Measurements from ENCODE around the gene CCDC91. TPM values are rescaled to one million over a fixed set of nuclear protein-coding genes. Genes with fewer than 3 reads are reported as not detected.
A peak's percentile ranks its signal among the peaks of the same experiment; 100 is the strongest.

CCDC91 gene
- total RNA-seq, 2 donors from 2014 or later, result 62.5 to 65.3 TPM

DNA sequence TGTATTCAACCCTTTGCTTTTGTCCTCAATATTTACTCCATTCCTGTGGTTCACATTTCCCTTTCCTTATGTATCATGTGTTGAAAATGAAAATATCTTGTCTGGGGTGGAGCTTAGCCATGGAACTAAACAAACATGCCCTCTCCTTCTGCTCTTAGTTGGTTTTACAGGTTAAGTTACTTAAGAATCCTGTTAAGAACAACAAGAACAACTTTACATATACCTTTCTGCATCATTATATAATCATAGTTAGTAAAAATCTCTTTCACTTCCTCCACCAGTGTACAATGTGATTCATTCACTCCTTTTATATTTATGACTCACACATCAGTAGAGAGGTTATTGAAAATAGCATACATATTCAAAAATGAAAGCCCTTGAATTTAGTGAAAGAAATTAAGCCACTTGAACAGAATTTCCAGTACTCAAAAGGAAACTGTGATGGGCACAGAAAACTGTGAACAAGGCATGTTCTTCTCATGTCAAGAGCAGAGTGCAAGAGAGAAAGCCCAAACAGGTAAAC lies 307.7 kb downstream of the CCDC91 start:
- no peaks in the 10 kb centered on the region for H3K9me3 ChIP-seq (ENCODE audit: control insufficient read depth, low read length, poor library complexity, severe bottlenecking)
- no peak overlapping the region for H3K27ac Mint-ChIP-seq
- H3K36me3 Mint-ChIP-seq (ENCODE audit: low read depth), result no peaks in the 10 kb centered on the region
- no peak for DNase-seq
- no peak for ATAC-seq
- no peak overlapping the region for H3K4me3 Mint-ChIP-seq
- H3K4me1 Mint-ChIP-seq, result peaks cover 2% of the 10 kb centered on the region
- no peaks in the 10 kb centered on the region for H3K27me3 Mint-ChIP-seq

DNA sequence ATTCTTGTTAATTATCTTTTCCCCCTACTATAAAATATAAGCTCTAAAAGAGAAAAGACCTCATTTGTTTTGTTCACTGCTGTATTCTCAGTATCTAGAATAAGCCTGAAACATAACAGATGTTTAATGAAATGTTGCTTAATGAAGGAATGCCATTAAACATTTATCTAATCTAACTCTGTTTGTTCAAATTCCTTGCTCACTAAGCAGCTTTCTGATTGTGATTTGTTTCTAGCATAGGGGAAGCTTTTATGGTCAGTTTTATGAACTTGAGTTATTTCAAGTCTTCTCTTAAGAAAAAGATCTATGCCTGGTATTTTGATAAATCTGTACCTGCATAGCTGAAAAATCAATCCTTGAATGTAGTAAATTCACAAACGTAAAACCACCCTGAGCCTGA lies 308.6 kb downstream of the CCDC91 start:
- ATAC-seq (no peak), DNase-seq (no peak)
- no peak overlapping the region for H3K4me3 Mint-ChIP-seq
- no peak overlapping the region for H3K27ac Mint-ChIP-seq
- H3K4me1 Mint-ChIP-seq, result peaks cover 2% of the 10 kb centered on the region
- H3K27me3 Mint-ChIP-seq, result no peaks in the 10 kb centered on the region
- H3K9me3 ChIP-seq (ENCODE audit: control insufficient read depth, low read length, poor library complexity, severe bottlenecking), result no peaks in the 10 kb centered on the region
- no peaks in the 10 kb centered on the region for H3K36me3 Mint-ChIP-seq (ENCODE audit: low read depth)

DNA sequence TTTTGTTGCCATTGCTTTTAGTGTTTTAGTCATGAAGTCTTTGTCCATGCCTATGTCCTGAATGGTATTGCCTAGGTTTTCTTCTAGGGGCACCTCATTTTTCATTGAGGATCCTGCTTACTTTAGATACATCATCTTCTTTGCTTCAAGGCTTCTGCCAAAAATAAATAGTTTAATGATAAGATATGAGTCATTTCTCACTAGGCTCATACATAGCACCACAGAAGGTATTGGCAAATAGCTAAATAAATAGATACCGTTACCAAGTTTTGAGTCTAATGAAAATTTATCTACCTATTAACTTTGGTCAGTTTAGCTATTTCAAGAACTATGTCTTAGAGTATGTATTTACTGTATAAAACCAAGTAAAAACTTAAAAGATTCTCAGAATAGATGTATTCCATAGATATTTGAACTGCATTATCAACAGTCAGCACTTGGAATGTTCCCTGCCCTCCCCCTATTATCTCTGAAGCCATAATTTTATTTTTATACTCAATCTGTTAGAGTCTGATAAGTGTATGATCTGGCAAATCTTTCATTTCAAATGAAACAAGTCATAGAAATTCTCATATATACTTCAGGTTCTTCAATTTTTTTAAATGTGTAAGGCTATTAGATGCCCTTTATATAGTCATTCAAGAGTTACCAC lies 310.2 kb downstream of the CCDC91 start:
- no peak overlapping the region for H3K27ac Mint-ChIP-seq
- H3K4me3 Mint-ChIP-seq, result no peak overlapping the region
- no peaks in the 10 kb centered on the region for H3K27me3 Mint-ChIP-seq
- DNase-seq (no peak), ATAC-seq (no peak)
- H3K36me3 Mint-ChIP-seq (ENCODE audit: low read depth), result no peaks in the 10 kb centered on the region
- no peaks in the 10 kb centered on the region for H3K9me3 ChIP-seq (ENCODE audit: control insufficient read depth, low read length, poor library complexity, severe bottlenecking)
- peaks cover 2% of the 10 kb centered on the region for H3K4me1 Mint-ChIP-seq

DNA sequence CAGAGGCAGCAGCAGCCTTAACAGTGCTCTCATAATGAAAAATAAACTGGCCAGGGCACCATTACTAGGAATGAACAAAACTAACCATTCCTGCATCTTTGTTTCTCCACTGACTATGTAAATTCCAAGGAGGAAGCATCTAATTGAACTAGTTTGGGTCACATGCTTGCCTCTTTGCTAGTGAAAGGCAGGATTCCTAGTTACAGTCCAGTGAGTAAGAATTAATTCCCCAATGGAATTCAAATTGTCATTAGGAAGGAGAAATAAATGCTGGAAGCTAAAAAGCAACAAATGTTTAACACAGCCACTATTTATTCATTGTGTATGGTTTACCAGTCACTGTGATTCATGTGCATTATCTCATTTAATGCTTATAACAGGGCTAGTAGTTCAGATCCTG lies 316.0 kb downstream of the CCDC91 start:
- peaks cover 4% of the 10 kb centered on the region for H3K36me3 Mint-ChIP-seq (ENCODE audit: low read depth)

DNA sequence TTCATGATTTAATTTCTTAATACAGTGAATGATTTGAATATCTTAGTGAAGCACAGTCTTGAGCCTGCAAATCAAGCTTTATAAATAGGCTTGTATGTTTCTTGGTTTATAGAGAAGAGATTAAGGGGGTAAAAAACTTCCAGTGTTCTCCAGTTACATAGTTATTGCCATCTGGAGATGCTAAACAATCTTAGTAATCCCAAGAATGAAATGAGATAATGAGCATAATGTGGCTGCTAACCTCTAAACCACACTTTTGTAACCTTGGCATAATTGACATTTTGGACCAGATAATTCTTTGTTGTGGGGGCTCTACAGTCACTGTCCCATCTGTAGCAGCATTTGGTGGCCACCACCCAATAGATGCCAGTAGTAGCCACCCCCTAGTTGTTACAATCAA lies 316.8 kb downstream of the CCDC91 start:
- H3K9me3 ChIP-seq (ENCODE audit: control insufficient read depth, low read length, poor library complexity, severe bottlenecking), result no peaks in the 10 kb centered on the region
- Mint-ChIP-seq H3K27ac (no peak overlapping the region), H3K4me3 (no peak overlapping the region), H3K36me3 (ENCODE audit: low read depth) (peaks cover 4% of the 10 kb centered on the region), H3K4me1 (no peaks in the 10 kb centered on the region), H3K27me3 (no peaks in the 10 kb centered on the region)
- no peak for ATAC-seq
- no peak for DNase-seq

More for the DNA sequence above, 316.0 kb downstream of the CCDC91 start:
- ATAC-seq, result no peak
- DNase-seq, result no peak
- no peaks in the 10 kb centered on the region for H3K4me1 Mint-ChIP-seq
- H3K27me3 Mint-ChIP-seq, result no peaks in the 10 kb centered on the region
- H3K27ac Mint-ChIP-seq, result no peak overlapping the region
- H3K4me3 Mint-ChIP-seq, result no peak overlapping the region
- H3K9me3 ChIP-seq (ENCODE audit: control insufficient read depth, low read length, poor library complexity, severe bottlenecking), result no peaks in the 10 kb centered on the region

DNA sequence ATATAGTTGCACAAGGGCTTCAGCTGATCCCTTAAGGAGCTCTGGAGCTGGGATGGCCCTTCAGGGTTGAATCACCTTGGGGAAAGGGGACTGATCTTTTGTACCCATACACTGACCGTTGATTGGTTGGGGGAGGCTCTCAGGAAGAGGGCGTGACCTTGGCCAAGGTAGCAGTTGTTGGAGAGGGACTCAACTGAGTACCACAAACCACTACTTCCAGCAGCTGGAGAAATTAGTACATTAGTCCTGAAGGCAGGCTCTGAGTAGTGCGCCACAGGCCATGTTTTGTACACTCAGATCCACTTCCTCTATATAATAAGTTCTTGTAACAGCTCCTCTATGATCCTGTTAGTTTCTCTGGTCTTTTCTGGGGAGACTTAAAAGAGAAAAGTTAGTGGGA lies 317.6 kb downstream of the CCDC91 start:
- no peak overlapping the region for H3K27ac Mint-ChIP-seq
- DNase-seq, result no peak
- H3K27me3 Mint-ChIP-seq, result no peaks in the 10 kb centered on the region
- H3K36me3 Mint-ChIP-seq (ENCODE audit: low read depth), result peaks cover 4% of the 10 kb centered on the region
- H3K4me1 Mint-ChIP-seq, result no peaks in the 10 kb centered on the region
- no peaks in the 10 kb centered on the region for H3K9me3 ChIP-seq (ENCODE audit: control insufficient read depth, low read length, poor library complexity, severe bottlenecking)
- no peak for ATAC-seq
- H3K4me3 Mint-ChIP-seq, result no peak overlapping the region

DNA sequence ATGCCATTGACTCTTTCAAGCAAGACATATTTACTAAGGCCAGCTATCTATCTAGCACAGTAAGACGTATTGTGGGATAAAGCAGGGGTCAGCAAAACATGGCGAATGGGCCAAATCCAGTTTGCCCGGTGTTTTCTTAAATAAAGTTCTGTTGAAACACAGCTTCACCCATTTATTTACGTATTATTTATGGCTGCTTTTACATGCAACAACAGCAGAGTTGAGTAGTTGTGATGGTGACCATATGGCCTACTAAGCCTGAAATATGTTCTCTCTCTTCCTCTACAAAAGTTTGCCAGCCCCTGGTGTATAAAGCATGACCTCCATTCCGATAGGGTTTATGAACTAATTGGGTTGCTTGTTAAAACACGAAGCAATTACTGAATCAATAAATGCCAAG lies 322.1 kb downstream of the CCDC91 start:
- Mint-ChIP-seq H3K4me1 (no peaks in the 10 kb centered on the region), H3K27me3 (no peaks in the 10 kb centered on the region), H3K4me3 (no peak overlapping the region), H3K36me3 (ENCODE audit: low read depth) (peaks cover 4% of the 10 kb centered on the region), H3K27ac (no peak overlapping the region)
- H3K9me3 ChIP-seq (ENCODE audit: control insufficient read depth, low read length, poor library complexity, severe bottlenecking), result no peaks in the 10 kb centered on the region
- no peak for ATAC-seq
- no peak for DNase-seq

DNA sequence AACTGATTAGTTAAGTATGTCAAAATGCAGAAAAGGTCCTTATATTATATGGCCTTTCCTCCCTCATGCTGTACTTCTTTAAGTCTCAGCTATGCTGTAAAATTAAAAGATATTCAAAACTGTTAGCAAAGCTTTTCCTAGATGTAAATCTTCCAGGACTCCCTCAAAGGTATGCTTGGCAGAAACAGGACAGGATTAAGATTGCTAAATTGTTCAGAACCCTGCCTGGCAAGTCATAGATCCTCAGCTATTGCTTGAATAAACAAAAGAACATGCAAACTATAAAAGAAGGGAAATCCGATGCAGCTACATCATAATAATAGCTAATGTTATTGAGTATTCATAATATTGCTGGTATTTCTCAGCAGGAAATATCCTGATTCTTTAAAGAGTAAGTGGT lies 322.6 kb downstream of the CCDC91 start:
- ATAC-seq (no peak), DNase-seq (no peak)
- H3K36me3 Mint-ChIP-seq (ENCODE audit: low read depth), result peaks cover 2% of the 10 kb centered on the region
- no peaks in the 10 kb centered on the region for H3K4me1 Mint-ChIP-seq
- no peak overlapping the region for H3K4me3 Mint-ChIP-seq
- no peak overlapping the region for H3K27ac Mint-ChIP-seq
- H3K27me3 Mint-ChIP-seq, result no peaks in the 10 kb centered on the region
- no peaks in the 10 kb centered on the region for H3K9me3 ChIP-seq (ENCODE audit: control insufficient read depth, low read length, poor library complexity, severe bottlenecking)

DNA sequence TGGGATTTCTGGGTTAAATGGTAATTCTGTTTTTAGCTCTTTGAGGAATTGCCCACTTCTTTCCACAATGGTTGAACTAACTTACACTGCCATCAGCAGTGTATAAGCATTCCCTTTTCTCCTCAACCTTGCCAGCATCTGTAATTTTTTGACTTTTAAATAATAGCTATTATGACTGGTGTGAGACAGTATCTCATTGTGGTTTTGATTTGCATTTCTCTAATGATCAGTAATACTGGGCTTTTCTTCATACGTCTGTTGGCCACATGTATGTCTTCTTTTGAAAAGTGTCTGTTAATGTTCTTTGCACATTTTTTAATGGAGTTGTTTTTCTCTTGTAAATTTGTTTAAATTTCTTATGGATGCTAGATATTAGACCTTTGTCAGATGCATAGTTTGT lies 323.7 kb downstream of the CCDC91 start:
- DNase-seq, result no peak
- no peak for ATAC-seq
- H3K4me1 Mint-ChIP-seq, result no peaks in the 10 kb centered on the region
- peak overlapping the region; percentile 3 for H3K27ac Mint-ChIP-seq
- peaks cover 5% of the 10 kb centered on the region for H3K36me3 Mint-ChIP-seq (ENCODE audit: low read depth)
- H3K27me3 Mint-ChIP-seq, result no peaks in the 10 kb centered on the region
- no peak overlapping the region for H3K4me3 Mint-ChIP-seq
- no peaks in the 10 kb centered on the region for H3K9me3 ChIP-seq (ENCODE audit: control insufficient read depth, low read length, poor library complexity, severe bottlenecking)

DNA sequence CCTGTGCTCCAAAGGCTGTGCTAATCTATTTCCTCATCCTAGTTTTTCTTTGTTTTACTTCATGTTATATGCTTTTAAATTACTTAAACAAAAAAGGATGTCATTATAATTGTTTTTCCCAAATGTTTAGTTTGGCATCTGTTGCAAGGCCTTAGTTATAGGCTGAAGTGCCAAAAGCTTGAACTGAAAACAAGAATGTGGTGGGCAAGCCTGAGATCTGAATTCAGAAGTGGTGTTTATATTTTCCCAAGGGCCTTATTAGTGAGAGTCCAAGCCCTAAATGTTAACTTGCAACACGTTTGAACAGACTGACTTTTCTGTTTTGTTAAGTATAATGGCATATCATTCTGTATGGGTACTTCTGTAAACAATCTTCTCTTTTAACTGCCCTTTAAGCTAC lies 326.8 kb downstream of the CCDC91 start:
- no peaks in the 10 kb centered on the region for H3K9me3 ChIP-seq (ENCODE audit: control insufficient read depth, low read length, poor library complexity, severe bottlenecking)
- peaks cover 3% of the 10 kb centered on the region for H3K36me3 Mint-ChIP-seq (ENCODE audit: low read depth)
- H3K27ac Mint-ChIP-seq, result no peak overlapping the region

DNA sequence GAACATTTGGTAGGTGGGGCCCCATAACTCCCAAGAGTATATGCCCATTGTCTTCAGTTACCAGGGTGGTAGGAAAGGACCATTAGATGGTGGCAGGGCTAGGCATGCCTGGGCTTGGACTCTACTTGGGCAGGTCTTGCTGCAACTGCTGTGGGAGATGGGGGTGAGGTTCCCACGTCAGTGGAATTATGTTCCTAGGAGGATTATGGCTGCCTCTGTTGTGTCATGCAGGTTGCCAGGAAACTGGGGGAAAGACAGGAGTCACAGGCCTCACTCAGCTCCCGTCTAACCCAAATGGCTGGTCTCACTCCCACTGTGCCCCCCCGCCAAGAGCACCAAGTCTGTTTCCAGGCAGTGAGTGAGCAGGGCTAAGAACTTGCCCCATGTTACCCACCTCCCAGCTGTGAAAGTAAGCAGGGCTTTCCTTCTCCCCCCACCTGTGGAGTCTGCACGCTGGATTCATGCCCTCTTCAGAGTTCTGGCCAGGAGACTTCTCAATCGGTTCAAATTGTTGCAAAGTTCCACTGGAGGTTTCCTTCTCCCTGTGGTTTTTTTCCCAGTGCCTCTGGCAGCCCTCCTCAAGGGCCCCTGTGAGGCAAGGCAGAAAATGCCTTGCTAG lies 337.5 kb downstream of the CCDC91 start:
- ATAC-seq, result no peak
- Mint-ChIP-seq H3K27ac (no peak overlapping the region), H3K36me3 (ENCODE audit: low read depth) (peaks cover 3% of the 10 kb centered on the region)

More for the DNA sequence above, 326.8 kb downstream of the CCDC91 start:
- no peak overlapping the region for H3K4me3 Mint-ChIP-seq
- no peak for ATAC-seq
- no peaks in the 10 kb centered on the region for H3K27me3 Mint-ChIP-seq
- H3K4me1 Mint-ChIP-seq, result no peaks in the 10 kb centered on the region
- DNase-seq, result no peak

DNA sequence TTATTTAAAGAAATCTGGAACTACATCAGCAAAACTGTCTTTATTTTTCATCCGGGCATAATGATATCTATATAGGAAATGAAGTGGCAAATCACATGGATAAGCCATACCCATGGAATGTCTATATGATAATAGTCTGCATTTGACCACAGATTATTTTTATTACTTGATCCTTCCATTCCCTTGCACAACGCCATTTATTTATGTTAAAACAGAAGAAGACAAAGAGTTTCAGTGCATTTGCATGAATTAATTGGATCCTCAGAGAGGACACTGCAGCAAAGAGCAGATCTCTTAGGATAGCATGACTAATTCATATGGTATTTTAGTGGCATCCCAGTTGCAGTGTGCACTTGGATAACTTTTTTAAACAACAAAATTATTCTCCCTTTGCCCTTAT lies 345.0 kb downstream of the CCDC91 start:
- Mint-ChIP-seq H3K27ac (no peak overlapping the region), H3K36me3 (ENCODE audit: low read depth) (peaks cover 3% of the 10 kb centered on the region), H3K4me3 (no peak overlapping the region), H3K27me3 (no peaks in the 10 kb centered on the region), H3K4me1 (peaks cover 5% of the 10 kb centered on the region)
- H3K9me3 ChIP-seq (ENCODE audit: control insufficient read depth, low read length, poor library complexity, severe bottlenecking), result no peaks in the 10 kb centered on the region
- DNase-seq, result no peak
- ATAC-seq, result no peak

More for the DNA sequence above, 337.5 kb downstream of the CCDC91 start:
- H3K9me3 ChIP-seq (ENCODE audit: control insufficient read depth, low read length, poor library complexity, severe bottlenecking), result no peaks in the 10 kb centered on the region
- no peaks in the 10 kb centered on the region for H3K4me1 Mint-ChIP-seq
- no peak overlapping the region for H3K4me3 Mint-ChIP-seq
- H3K27me3 Mint-ChIP-seq, result no peaks in the 10 kb centered on the region
- DNase-seq, result no peak

DNA sequence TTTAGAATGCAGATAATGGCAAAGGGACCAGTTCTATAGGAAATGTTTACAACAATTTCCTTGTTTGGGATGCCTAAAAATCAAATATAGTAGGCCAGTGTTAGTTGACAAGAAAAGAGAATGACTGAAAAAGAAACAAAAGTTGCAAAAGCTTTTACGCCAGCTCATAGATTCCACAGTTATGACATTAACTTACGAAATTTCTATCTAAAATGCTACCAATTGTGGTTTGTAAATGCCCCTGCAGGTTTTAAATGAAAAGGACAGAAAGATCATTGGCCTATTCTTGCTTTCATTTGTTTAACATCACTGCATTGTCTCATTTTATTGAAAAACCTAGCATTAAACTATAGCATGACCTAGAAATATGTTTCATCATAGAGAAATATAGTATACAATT lies 345.8 kb downstream of the CCDC91 start:
- ATAC-seq (no peak), DNase-seq (no peak)
- Mint-ChIP-seq H3K4me1 (peaks cover 5% of the 10 kb centered on the region), H3K27me3 (no peaks in the 10 kb centered on the region), H3K27ac (no peak overlapping the region), H3K4me3 (no peak overlapping the region), H3K36me3 (ENCODE audit: low read depth) (peaks cover 3% of the 10 kb centered on the region)
- H3K9me3 ChIP-seq (ENCODE audit: control insufficient read depth, low read length, poor library complexity, severe bottlenecking), result no peaks in the 10 kb centered on the region

DNA sequence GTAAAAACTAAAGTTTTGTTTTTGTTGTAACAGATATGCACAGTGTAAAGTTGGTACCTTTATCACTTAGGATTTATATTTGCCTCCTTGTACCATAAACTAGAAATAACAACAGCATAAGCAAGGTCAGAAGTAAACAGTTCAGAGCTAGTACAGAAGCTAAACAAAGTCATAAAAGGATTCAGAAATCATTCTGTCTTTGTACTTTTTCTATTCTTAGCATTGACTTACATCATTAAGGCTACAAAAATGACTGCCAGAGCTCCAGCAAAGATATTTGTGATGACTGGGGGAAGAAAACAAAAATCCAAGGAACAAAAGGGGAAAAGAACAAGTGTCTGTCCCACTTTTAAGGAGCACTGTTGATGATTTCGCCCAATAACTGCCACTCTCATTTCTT lies 347.2 kb downstream of the CCDC91 start:
- H3K9me3 ChIP-seq (ENCODE audit: control insufficient read depth, low read length, poor library complexity, severe bottlenecking), result no peaks in the 10 kb centered on the region
- Mint-ChIP-seq H3K27ac (no peak overlapping the region), H3K4me3 (no peak overlapping the region), H3K4me1 (peaks cover 7% of the 10 kb centered on the region), H3K36me3 (ENCODE audit: low read depth) (no peaks in the 10 kb centered on the region), H3K27me3 (no peaks in the 10 kb centered on the region)
- ATAC-seq, result no peak
- no peak for DNase-seq
